ENCODE data around the gene CCN6. TPM values are rescaled to one million over a fixed set of nuclear protein-coding genes. Genes with fewer than 3 reads are reported as not detected.

CCN6 gene
- polyA plus RNA-seq, 1 donor from 2014 or later: not detected

DNA sequence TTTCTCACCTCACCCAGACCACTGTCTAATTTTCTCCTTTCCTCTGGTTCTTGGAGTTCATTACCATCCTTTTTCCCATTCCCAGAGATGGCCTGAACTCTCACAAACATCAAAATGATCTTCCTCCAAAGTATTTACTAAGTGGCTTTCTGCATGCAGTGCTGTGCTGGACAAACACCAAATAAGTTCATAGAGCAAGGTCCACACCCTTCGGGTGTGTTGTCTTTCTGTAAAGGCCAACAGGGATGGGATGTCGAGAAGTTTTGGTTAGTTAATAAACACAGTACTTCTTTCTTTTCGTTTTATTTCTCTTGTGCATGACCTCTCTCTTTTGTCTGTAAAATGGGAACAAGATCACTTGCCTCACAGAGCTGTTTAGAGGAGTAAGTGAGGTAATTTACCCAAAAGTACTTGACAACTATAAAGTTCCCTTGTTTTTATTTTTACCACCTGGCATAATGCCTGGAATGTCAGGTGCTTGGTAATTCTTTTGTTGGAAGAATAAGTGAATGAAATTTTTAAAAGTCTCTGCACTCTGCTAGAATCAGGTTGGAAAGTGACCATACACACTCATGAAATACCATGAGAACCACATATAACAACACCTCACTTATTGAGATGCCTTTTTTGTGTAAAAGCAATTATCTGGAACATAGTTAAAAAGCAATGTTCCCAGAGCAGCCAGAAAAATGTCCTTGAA, 22.8 kb upstream of the CCN6 start:
- no peaks in the 10 kb centered on the region for H3K79me2 ChIP-seq (replicated peaks; ENCODE audit: insufficient read depth, low read length)
- no peak for TF ChIP-seq TAF1 (IDR thresholded peaks at IDR 0.05; ENCODE audit: low read depth)
- TF ChIP-seq, protein P1, sequence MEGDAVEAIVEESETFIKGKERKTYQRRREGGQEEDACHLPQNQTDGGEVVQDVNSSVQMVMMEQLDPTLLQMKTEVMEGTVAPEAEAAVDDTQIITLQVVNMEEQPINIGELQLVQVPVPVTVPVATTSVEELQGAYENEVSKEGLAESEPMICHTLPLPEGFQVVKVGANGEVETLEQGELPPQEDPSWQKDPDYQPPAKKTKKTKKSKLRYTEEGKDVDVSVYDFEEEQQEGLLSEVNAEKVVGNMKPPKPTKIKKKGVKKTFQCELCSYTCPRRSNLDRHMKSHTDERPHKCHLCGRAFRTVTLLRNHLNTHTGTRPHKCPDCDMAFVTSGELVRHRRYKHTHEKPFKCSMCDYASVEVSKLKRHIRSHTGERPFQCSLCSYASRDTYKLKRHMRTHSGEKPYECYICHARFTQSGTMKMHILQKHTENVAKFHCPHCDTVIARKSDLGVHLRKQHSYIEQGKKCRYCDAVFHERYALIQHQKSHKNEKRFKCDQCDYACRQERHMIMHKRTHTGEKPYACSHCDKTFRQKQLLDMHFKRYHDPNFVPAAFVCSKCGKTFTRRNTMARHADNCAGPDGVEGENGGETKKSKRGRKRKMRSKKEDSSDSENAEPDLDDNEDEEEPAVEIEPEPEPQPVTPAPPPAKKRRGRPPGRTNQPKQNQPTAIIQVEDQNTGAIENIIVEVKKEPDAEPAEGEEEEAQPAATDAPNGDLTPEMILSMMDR (IDR thresholded peaks at IDR 0.05; ENCODE audit: poor library complexity, severe bottlenecking): no peak
- TF ChIP-seq, protein P2, sequence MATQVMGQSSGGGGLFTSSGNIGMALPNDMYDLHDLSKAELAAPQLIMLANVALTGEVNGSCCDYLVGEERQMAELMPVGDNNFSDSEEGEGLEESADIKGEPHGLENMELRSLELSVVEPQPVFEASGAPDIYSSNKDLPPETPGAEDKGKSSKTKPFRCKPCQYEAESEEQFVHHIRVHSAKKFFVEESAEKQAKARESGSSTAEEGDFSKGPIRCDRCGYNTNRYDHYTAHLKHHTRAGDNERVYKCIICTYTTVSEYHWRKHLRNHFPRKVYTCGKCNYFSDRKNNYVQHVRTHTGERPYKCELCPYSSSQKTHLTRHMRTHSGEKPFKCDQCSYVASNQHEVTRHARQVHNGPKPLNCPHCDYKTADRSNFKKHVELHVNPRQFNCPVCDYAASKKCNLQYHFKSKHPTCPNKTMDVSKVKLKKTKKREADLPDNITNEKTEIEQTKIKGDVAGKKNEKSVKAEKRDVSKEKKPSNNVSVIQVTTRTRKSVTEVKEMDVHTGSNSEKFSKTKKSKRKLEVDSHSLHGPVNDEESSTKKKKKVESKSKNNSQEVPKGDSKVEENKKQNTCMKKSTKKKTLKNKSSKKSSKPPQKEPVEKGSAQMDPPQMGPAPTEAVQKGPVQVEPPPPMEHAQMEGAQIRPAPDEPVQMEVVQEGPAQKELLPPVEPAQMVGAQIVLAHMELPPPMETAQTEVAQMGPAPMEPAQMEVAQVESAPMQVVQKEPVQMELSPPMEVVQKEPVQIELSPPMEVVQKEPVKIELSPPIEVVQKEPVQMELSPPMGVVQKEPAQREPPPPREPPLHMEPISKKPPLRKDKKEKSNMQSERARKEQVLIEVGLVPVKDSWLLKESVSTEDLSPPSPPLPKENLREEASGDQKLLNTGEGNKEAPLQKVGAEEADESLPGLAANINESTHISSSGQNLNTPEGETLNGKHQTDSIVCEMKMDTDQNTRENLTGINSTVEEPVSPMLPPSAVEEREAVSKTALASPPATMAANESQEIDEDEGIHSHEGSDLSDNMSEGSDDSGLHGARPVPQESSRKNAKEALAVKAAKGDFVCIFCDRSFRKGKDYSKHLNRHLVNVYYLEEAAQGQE (IDR thresholded peaks at IDR 0.05; ENCODE audit: borderline replicate concordance): no peak
- no peak for TF ChIP-seq EP300 (conservative IDR thresholded peaks at IDR 0.05; ENCODE audit: poor library complexity, severe bottlenecking)
- TF ChIP-seq EZH2 (IDR thresholded peaks at IDR 0.05; ENCODE audit: borderline replicate concordance, insufficient read depth, low read length, poor library complexity, severe bottlenecking): no peak
- TF ChIP-seq SMC3 (conservative IDR thresholded peaks at IDR 0.05; ENCODE audit: poor library complexity): no peak
- no peak for TF ChIP-seq MXI1 (conservative IDR thresholded peaks at IDR 0.05; ENCODE audit: poor library complexity, severe bottlenecking)
- TF ChIP-seq POLR2AphosphoS5 (IDR thresholded peaks at IDR 0.05): no peak
- TF ChIP-seq RAD21 (conservative IDR thresholded peaks at IDR 0.05): no peak
- no peaks in the 10 kb centered on the region for H3K36me3 ChIP-seq (ENCODE audit: insufficient read depth, low read length)
- H2AFZ ChIP-seq (ENCODE audit: low read depth, low read length): no peak overlapping the region
- H4K20me1 ChIP-seq (ENCODE audit: insufficient read depth): no peaks in the 10 kb centered on the region
- H3K4me2 ChIP-seq (ENCODE audit: low read length): no peak overlapping the region
- H3F3A ChIP-seq (ENCODE audit: insufficient read depth, low read length, poor library complexity, severe bottlenecking): no peaks in the 10 kb centered on the region
- no peaks in the 10 kb centered on the region for H3K27me3 ChIP-seq (ENCODE audit: insufficient read depth, low read depth, low read length)
- H3K9me3 ChIP-seq (ENCODE audit: low read length): no peaks in the 10 kb centered on the region
- no peaks in the 10 kb centered on the region for H3K9me2 ChIP-seq (ENCODE audit: insufficient read depth, low read length)
- H3K27ac ChIP-seq (ENCODE audit: low read length): no peak overlapping the region
- no peak overlapping the region for H3K9ac ChIP-seq (ENCODE audit: low read length)
- no peak overlapping the region for H3K4me3 ChIP-seq (ENCODE audit: low read length)

DNA sequence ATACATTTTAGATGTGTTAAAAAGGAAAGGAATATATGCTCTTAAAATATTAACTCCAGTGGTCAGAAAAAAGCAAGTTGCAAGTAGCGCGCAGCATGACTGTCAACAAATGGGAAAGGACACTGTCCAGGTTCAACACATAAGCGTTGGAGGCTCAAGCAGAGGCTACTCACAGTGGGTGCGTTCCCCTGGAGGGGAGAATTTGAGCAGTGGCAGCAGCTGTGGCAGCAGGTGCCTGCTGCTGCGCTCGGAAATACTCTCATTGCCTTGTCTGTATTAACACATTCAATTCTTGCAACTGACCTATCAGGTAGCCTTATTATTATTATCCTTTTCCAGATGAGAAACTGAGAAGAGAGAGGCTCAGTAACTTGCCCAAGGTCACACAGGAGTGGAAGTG, 21.9 kb upstream of the CCN6 start:
- H4K20me1 ChIP-seq (ENCODE audit: insufficient read depth): no peaks in the 10 kb centered on the region

More for the DNA sequence above, 21.9 kb upstream of the CCN6 start:
- Histone ChIP-seq H2AFZ (ENCODE audit: low read depth, low read length) (no peak overlapping the region), H3K27ac (ENCODE audit: low read length) (no peak overlapping the region), H3K79me2 (replicated peaks; ENCODE audit: insufficient read depth, low read length) (no peaks in the 10 kb centered on the region), H3F3A (ENCODE audit: insufficient read depth, low read length, poor library complexity, severe bottlenecking) (no peaks in the 10 kb centered on the region), H3K27me3 (ENCODE audit: insufficient read depth, low read depth, low read length) (no peaks in the 10 kb centered on the region), H3K9ac (ENCODE audit: low read length) (no peak overlapping the region), H3K9me2 (ENCODE audit: insufficient read depth, low read length) (no peaks in the 10 kb centered on the region), H3K36me3 (ENCODE audit: insufficient read depth, low read length) (no peaks in the 10 kb centered on the region), H3K9me3 (ENCODE audit: low read length) (no peaks in the 10 kb centered on the region), H3K4me2 (ENCODE audit: low read length) (no peak overlapping the region), H3K4me3 (ENCODE audit: low read length) (no peak overlapping the region)
- TF ChIP-seq SMC3 (conservative IDR thresholded peaks at IDR 0.05; ENCODE audit: poor library complexity): no peak

All from neural cell (in vitro differentiated cells).